ENCODE measurements around the gene SLC43A3. TPM values are rescaled to one million over a fixed set of nuclear protein-coding genes. Genes with fewer than 3 reads are reported as not detected.

SLC43A3 gene
- total and polyA plus RNA-seq, 9 of the 15 experiments (the other 6 are each of a cell fraction or from before 2014, with no cell fraction given) = 63.7 to 281 (median 139) TPM

DNA sequence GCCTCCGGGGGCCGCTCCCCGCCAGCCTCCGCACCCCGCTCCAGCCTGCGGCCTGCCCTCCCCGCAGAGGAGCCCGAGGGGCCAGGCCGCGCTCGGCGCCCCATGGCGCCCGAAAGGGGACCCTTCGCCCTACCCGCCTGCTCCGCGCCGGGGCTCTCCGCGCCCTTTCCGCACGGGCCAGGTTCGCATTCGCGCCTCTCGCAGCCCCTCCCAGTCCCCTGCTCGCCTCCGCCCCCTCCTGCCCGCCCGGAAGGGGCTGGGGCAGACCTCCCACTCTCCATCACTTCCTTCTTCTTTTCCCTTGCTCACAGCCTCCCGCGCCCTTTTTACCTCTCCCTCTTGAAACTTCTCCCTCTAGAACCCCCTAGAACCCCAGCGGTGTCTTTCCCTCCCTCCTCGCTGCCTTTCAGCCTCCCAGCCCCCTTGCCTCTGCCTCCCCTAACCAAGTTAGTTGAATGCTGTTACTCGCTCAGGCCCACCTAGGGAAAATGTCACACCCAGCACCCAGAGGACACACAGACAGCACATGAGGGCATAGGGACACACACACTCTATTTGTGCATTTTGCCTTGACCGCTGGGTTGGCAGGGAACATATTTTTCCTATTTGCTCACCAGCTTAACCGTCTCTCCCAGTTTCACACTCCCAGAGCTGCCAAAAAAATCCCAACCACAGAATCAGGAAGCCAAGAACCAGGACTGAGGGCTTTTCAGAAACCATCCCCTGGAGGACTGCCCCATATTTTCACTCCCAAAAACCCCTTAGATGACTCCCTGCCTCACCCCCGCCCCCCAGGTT, at the start of gene SLC43A3 (continued):
- no peak for TF ChIP-seq ZNF584 (CRISPR knock-in tag; IDR thresholded peaks at IDR 0.05; ENCODE audit: low read depth)
- no peak for TF ChIP-seq MEF2D (tag; conservative IDR thresholded peaks at IDR 0.05; ENCODE audit: low read depth)
- TF ChIP-seq RAD21 (CRISPR knock-in tag; conservative IDR thresholded peaks at IDR 0.05 in 1 of 2, IDR thresholded peaks at IDR 0.05 in 1 of 2) = no peak
- TF ChIP-seq, protein P1, sequence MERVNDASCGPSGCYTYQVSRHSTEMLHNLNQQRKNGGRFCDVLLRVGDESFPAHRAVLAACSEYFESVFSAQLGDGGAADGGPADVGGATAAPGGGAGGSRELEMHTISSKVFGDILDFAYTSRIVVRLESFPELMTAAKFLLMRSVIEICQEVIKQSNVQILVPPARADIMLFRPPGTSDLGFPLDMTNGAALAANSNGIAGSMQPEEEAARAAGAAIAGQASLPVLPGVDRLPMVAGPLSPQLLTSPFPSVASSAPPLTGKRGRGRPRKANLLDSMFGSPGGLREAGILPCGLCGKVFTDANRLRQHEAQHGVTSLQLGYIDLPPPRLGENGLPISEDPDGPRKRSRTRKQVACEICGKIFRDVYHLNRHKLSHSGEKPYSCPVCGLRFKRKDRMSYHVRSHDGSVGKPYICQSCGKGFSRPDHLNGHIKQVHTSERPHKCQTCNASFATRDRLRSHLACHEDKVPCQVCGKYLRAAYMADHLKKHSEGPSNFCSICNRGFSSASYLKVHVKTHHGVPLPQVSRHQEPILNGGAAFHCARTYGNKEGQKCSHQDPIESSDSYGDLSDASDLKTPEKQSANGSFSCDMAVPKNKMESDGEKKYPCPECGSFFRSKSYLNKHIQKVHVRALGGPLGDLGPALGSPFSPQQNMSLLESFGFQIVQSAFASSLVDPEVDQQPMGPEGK (CRISPR knock-in tag; IDR thresholded peaks at IDR 0.05; ENCODE audit: borderline replicate concordance) = no peak
- no peak for TF ChIP-seq CBX5 (IDR thresholded peaks at IDR 0.05; ENCODE audit: borderline replicate concordance, low read depth)
- no peak for TF ChIP-seq MTF1 (CRISPR knock-in tag; IDR thresholded peaks at IDR 0.05; ENCODE audit: borderline replicate concordance)
- TF ChIP-seq, protein P2, sequence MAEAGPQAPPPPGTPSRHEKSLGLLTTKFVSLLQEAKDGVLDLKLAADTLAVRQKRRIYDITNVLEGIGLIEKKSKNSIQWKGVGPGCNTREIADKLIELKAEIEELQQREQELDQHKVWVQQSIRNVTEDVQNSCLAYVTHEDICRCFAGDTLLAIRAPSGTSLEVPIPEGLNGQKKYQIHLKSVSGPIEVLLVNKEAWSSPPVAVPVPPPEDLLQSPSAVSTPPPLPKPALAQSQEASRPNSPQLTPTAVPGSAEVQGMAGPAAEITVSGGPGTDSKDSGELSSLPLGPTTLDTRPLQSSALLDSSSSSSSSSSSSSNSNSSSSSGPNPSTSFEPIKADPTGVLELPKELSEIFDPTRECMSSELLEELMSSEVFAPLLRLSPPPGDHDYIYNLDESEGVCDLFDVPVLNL (CRISPR knock-in tag; IDR thresholded peaks at IDR 0.05; ENCODE audit: low read depth) = no peak
- TF ChIP-seq POU5F1 (IDR thresholded peaks at IDR 0.05; ENCODE audit: borderline replicate concordance, low read depth, low read length, partially characterized antibody) = no peak
- TF ChIP-seq ETV1 (tag; conservative IDR thresholded peaks at IDR 0.05; ENCODE audit: low read depth) = peak; percentile 61; the same call in 1 of the 2 replicates
- TF ChIP-seq, protein P3, sequence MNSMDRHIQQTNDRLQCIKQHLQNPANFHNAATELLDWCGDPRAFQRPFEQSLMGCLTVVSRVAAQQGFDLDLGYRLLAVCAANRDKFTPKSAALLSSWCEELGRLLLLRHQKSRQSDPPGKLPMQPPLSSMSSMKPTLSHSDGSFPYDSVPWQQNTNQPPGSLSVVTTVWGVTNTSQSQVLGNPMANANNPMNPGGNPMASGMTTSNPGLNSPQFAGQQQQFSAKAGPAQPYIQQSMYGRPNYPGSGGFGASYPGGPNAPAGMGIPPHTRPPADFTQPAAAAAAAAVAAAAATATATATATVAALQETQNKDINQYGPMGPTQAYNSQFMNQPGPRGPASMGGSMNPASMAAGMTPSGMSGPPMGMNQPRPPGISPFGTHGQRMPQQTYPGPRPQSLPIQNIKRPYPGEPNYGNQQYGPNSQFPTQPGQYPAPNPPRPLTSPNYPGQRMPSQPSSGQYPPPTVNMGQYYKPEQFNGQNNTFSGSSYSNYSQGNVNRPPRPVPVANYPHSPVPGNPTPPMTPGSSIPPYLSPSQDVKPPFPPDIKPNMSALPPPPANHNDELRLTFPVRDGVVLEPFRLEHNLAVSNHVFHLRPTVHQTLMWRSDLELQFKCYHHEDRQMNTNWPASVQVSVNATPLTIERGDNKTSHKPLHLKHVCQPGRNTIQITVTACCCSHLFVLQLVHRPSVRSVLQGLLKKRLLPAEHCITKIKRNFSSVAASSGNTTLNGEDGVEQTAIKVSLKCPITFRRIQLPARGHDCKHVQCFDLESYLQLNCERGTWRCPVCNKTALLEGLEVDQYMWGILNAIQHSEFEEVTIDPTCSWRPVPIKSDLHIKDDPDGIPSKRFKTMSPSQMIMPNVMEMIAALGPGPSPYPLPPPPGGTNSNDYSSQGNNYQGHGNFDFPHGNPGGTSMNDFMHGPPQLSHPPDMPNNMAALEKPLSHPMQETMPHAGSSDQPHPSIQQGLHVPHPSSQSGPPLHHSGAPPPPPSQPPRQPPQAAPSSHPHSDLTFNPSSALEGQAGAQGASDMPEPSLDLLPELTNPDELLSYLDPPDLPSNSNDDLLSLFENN (IDR thresholded peaks at IDR 0.05; ENCODE audit: low read depth in 2 of 2, low read length in 2 of 2) = no peak
- TF ChIP-seq KAT2B (IDR thresholded peaks at IDR 0.05; ENCODE audit: low read depth, low read length) = no peak
- TF ChIP-seq HLTF (IDR thresholded peaks at IDR 0.05) = peak; percentile 79
- TF ChIP-seq KLF16 (IDR thresholded peaks at IDR 0.05) = no peak
- TF ChIP-seq ZNF780A (CRISPR knock-in tag; IDR thresholded peaks at IDR 0.05) = no peak
- 0 out of 2 replicates have a peak, but pooled peaks have one; percentile 41 for TF ChIP-seq HDGF (IDR thresholded peaks at IDR 0.05)
- peak; percentile 71; the same call in 1 of the 2 replicates for TF ChIP-seq HNRNPL (IDR thresholded peaks at IDR 0.05; ENCODE audit: low read depth, low read length)
- TF ChIP-seq PHF8 (IDR thresholded peaks at IDR 0.05; ENCODE audit: borderline replicate concordance, low read length) = peak; percentile 75; the same call in 1 of the 2 replicates

All from K562 (cell line).